ENCODE data around the gene WNT5A.

DNA sequence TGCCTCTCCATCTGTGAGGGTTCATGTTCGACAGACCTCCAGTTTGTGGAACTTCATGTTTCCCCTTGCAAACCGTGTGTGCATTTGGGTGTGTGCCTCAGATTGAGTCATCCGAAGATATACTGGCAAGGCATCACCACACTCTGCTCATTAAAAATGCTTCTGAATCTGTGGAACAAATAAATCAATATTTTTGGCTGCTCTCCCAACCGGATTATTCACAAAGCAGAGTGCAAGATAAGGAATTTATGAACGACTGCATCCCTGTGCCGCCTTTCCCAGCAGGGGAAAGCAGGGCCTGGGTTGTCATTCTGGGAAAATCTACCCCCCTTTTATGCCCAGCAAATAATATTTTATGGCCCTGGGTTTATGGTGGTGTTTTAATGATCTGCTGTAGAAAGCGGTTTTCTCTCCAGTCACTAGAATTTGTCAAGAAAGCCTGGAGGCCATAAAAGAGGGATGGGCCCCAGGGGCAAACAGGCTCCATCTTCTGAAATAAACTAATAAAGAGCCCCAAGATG is 4.2 kb upstream of the WNT5A start:
- TF ChIP-seq POLR2A (IDR thresholded peaks at IDR 0.05; ENCODE audit: low read depth, low read length) (no peak), CTCF (IDR thresholded peaks at IDR 0.05; ENCODE audit: extremely low read depth in 1 of 2, insufficient read depth in 1 of 2, low read depth in 1 of 2, low read length in 2 of 2) (no peak), EZH2 (IDR thresholded peaks at IDR 0.05; ENCODE audit: borderline replicate concordance, low read depth, low read length, severe bottlenecking) (no peak), POLR2AphosphoS5 (IDR thresholded peaks at IDR 0.05; ENCODE audit: insufficient read depth, low read depth, low read length) (no peak), MAX (IDR thresholded peaks at IDR 0.05; ENCODE audit: insufficient read depth, insufficient read length) (no peak)

All from endothelial cell of umbilical vein (primary cell).